ENCODE data around the gene INTS3.

INTS3 gene

GRCh38 chr1:153792631-153793041 lies 64.8 kb downstream of the INTS3 start:
- H3K4me1 ChIP-seq (ENCODE audit: control insufficient read depth, insufficient read depth, low read length), result peaks cover 35% of the 10 kb centered on the region
- H3K27me3 ChIP-seq (ENCODE audit: control insufficient read depth in 1 of 2, insufficient read depth in 2 of 2, low read length in 2 of 2), result no peaks in the 10 kb centered on the region
- H3K27ac ChIP-seq (ENCODE audit: low read length), result no peak overlapping the region
- H3K9me3 ChIP-seq (ENCODE audit: control insufficient read depth in 2 of 2, low read length in 2 of 2), result no peaks in the 10 kb centered on the region
- H3K36me3 ChIP-seq (ENCODE audit: control insufficient read depth in 2 of 2, insufficient read depth in 2 of 2, low read length in 2 of 2), result no peaks in the 10 kb centered on the region
- H3K4me3 ChIP-seq (ENCODE audit: low read length in 2 of 2), result no peak overlapping the region
- no peak overlapping the region for H3K9ac ChIP-seq (ENCODE audit: low read length in 2 of 2)

GRCh38 chr1:153793261-153793972 lies 65.6 kb downstream of the INTS3 start:
- no peaks in the 10 kb centered on the region for H3K36me3 ChIP-seq (ENCODE audit: control insufficient read depth in 2 of 2, insufficient read depth in 2 of 2, low read length in 2 of 2)
- H3K27me3 ChIP-seq (ENCODE audit: control insufficient read depth in 1 of 2, insufficient read depth in 2 of 2, low read length in 2 of 2), result no peaks in the 10 kb centered on the region
- no peak overlapping the region for H3K27ac ChIP-seq (ENCODE audit: low read length)
- no peaks in the 10 kb centered on the region for H3K9me3 ChIP-seq (ENCODE audit: control insufficient read depth in 2 of 2, low read length in 2 of 2)
- H3K9ac ChIP-seq (ENCODE audit: low read length in 2 of 2), result no peak overlapping the region
- H3K4me3 ChIP-seq (ENCODE audit: low read length in 2 of 2), result no peak overlapping the region
- peaks cover 35% of the 10 kb centered on the region for H3K4me1 ChIP-seq (ENCODE audit: control insufficient read depth, insufficient read depth, low read length)

- Histone ChIP-seq H3K9ac (ENCODE audit: low read length in 2 of 2) (no peak overlapping the region), H3K9me3 (ENCODE audit: control insufficient read depth in 2 of 2, low read length in 2 of 2) (no peaks in the 10 kb centered on the region), H3K4me3 (ENCODE audit: low read length in 2 of 2) (no peak overlapping the region), H3K4me1 (ENCODE audit: control insufficient read depth, insufficient read depth, low read length) (peaks cover 30% of the 10 kb centered on the region), H3K27ac (ENCODE audit: low read length) (no peak overlapping the region), H3K27me3 (ENCODE audit: control insufficient read depth in 1 of 2, insufficient read depth in 2 of 2, low read length in 2 of 2) (no peaks in the 10 kb centered on the region), H3K36me3 (ENCODE audit: control insufficient read depth in 2 of 2, insufficient read depth in 2 of 2, low read length in 2 of 2) (no peaks in the 10 kb centered on the region)
Observed at GRCh38 chr1:153793973-153794615, 66.2 kb downstream of the INTS3 start.

- no peaks in the 10 kb centered on the region for H3K27me3 ChIP-seq (ENCODE audit: control insufficient read depth in 1 of 2, insufficient read depth in 2 of 2, low read length in 2 of 2)
- peaks cover 0 to 2% of the 10 kb centered on the region in 2 donors for H3K36me3 ChIP-seq (ENCODE audit: control insufficient read depth in 2 of 2, insufficient read depth in 2 of 2, low read length in 2 of 2)
- no peaks in the 10 kb centered on the region for H3K9me3 ChIP-seq (ENCODE audit: control insufficient read depth in 2 of 2, low read length in 2 of 2)
- peaks cover 25% of the 10 kb centered on the region for H3K4me1 ChIP-seq (ENCODE audit: control insufficient read depth, insufficient read depth, low read length)
- no peak overlapping the region for H3K9ac ChIP-seq (ENCODE audit: low read length in 2 of 2)
- no peak overlapping the region for H3K27ac ChIP-seq (ENCODE audit: low read length)
- H3K4me3 ChIP-seq (ENCODE audit: low read length in 2 of 2), result no peak overlapping the region
Observed at GRCh38 chr1:153794624-153795329, 66.9 kb downstream of the INTS3 start.

GRCh38 chr1:153795330-153795837 lies 67.5 kb downstream of the INTS3 start:
- H3K27me3 ChIP-seq (ENCODE audit: control insufficient read depth in 1 of 2, insufficient read depth in 2 of 2, low read length in 2 of 2), result no peaks in the 10 kb centered on the region
- peaks cover 0 to 2% of the 10 kb centered on the region in 2 donors for H3K36me3 ChIP-seq (ENCODE audit: control insufficient read depth in 2 of 2, insufficient read depth in 2 of 2, low read length in 2 of 2)
- H3K9ac ChIP-seq (ENCODE audit: low read length in 2 of 2), result no peak overlapping the region
- H3K4me3 ChIP-seq (ENCODE audit: low read length in 2 of 2), result no peak overlapping the region
- peaks cover 19% of the 10 kb centered on the region for H3K4me1 ChIP-seq (ENCODE audit: control insufficient read depth, insufficient read depth, low read length)
- H3K27ac ChIP-seq (ENCODE audit: low read length), result no peak overlapping the region
- H3K9me3 ChIP-seq (ENCODE audit: control insufficient read depth in 2 of 2, low read length in 2 of 2), result no peaks in the 10 kb centered on the region

GRCh38 chr1:153795934-153796785 lies 68.3 kb downstream of the INTS3 start:
- no peaks in the 10 kb centered on the region for H3K27me3 ChIP-seq (ENCODE audit: control insufficient read depth in 1 of 2, insufficient read depth in 2 of 2, low read length in 2 of 2)
- no peak overlapping the region for H3K9ac ChIP-seq (ENCODE audit: low read length in 2 of 2)
- peaks cover 0 to 2% of the 10 kb centered on the region in 2 donors for H3K36me3 ChIP-seq (ENCODE audit: control insufficient read depth in 2 of 2, insufficient read depth in 2 of 2, low read length in 2 of 2)
- no peaks in the 10 kb centered on the region for H3K9me3 ChIP-seq (ENCODE audit: control insufficient read depth in 2 of 2, low read length in 2 of 2)
- no peak overlapping the region for H3K4me3 ChIP-seq (ENCODE audit: low read length in 2 of 2)
- H3K4me1 ChIP-seq (ENCODE audit: control insufficient read depth, insufficient read depth, low read length), result peaks cover 12% of the 10 kb centered on the region
- H3K27ac ChIP-seq (ENCODE audit: low read length), result no peak overlapping the region

- no peak overlapping the region for H3K9ac ChIP-seq (ENCODE audit: low read length in 2 of 2)
- peaks cover 0 to 2% of the 10 kb centered on the region in 2 donors for H3K36me3 ChIP-seq (ENCODE audit: control insufficient read depth in 2 of 2, insufficient read depth in 2 of 2, low read length in 2 of 2)
- no peak overlapping the region for H3K27ac ChIP-seq (ENCODE audit: low read length)
- peaks cover 5% of the 10 kb centered on the region for H3K4me1 ChIP-seq (ENCODE audit: control insufficient read depth, insufficient read depth, low read length)
- H3K27me3 ChIP-seq (ENCODE audit: control insufficient read depth in 1 of 2, insufficient read depth in 2 of 2, low read length in 2 of 2), result no peaks in the 10 kb centered on the region
- H3K9me3 ChIP-seq (ENCODE audit: control insufficient read depth in 2 of 2, low read length in 2 of 2), result no peaks in the 10 kb centered on the region
- H3K4me3 ChIP-seq (ENCODE audit: low read length in 2 of 2), result no peak overlapping the region
Observed at GRCh38 chr1:153796786-153797659, 69.2 kb downstream of the INTS3 start.

- no peak overlapping the region for H3K9ac ChIP-seq (ENCODE audit: low read length in 2 of 2)
- no peaks in the 10 kb centered on the region for H3K9me3 ChIP-seq (ENCODE audit: control insufficient read depth in 2 of 2, low read length in 2 of 2)
- peaks cover 0 to 4% of the 10 kb centered on the region in 2 donors for H3K36me3 ChIP-seq (ENCODE audit: control insufficient read depth in 2 of 2, insufficient read depth in 2 of 2, low read length in 2 of 2)
- peaks cover 5% of the 10 kb centered on the region for H3K4me1 ChIP-seq (ENCODE audit: control insufficient read depth, insufficient read depth, low read length)
- H3K27ac ChIP-seq (ENCODE audit: low read length), result no peak overlapping the region
- no peaks in the 10 kb centered on the region for H3K27me3 ChIP-seq (ENCODE audit: control insufficient read depth in 1 of 2, insufficient read depth in 2 of 2, low read length in 2 of 2)
- H3K4me3 ChIP-seq (ENCODE audit: low read length in 2 of 2), result no peak overlapping the region
Observed at GRCh38 chr1:153798468-153798780, 70.6 kb downstream of the INTS3 start.

- peaks cover 0 to 4% of the 10 kb centered on the region in 2 donors for H3K36me3 ChIP-seq (ENCODE audit: control insufficient read depth in 2 of 2, insufficient read depth in 2 of 2, low read length in 2 of 2)
- peaks cover 5% of the 10 kb centered on the region for H3K4me1 ChIP-seq (ENCODE audit: control insufficient read depth, insufficient read depth, low read length)
- no peak overlapping the region for H3K27ac ChIP-seq (ENCODE audit: low read length)
- H3K9ac ChIP-seq (ENCODE audit: low read length in 2 of 2), result no peak overlapping the region
- H3K9me3 ChIP-seq (ENCODE audit: control insufficient read depth in 2 of 2, low read length in 2 of 2), result no peaks in the 10 kb centered on the region
- H3K27me3 ChIP-seq (ENCODE audit: control insufficient read depth in 1 of 2, insufficient read depth in 2 of 2, low read length in 2 of 2), result no peaks in the 10 kb centered on the region
- H3K4me3 ChIP-seq (ENCODE audit: low read length in 2 of 2), result no peak overlapping the region
Observed at GRCh38 chr1:153799016-153799415, 71.2 kb downstream of the INTS3 start.

All from stomach smooth muscle (tissue), 2 donors.